ENCODE results near the gene ASTN1. TPM values are rescaled to one million over a fixed set of nuclear protein-coding genes. Genes with fewer than 3 reads are reported as not detected.

ASTN1 gene
- total RNA-seq, 1 experiment from 2014 or later = 0.42 TPM

GRCh38 chr1:177145106-177146070 lies 19.1 kb downstream of the ASTN1 start:
- Histone ChIP-seq H3K9me3 (ENCODE audit: control insufficient read depth in 1 of 2, insufficient read depth in 1 of 2, low read depth in 1 of 2, low read length in 2 of 2) (no peaks in the 10 kb centered on the region), H2AFZ (ENCODE audit: low read depth, low read length, poor library complexity, severe bottlenecking) (no peak overlapping the region), H3K27me3 (ENCODE audit: insufficient read depth, low read length) (0 out of 2 replicates have a peak, but pooled peaks cover 2% of the 10 kb centered on the region), H3K27ac (ENCODE audit: low read depth, low read length) (no peak overlapping the region), H3K4me1 (ENCODE audit: control insufficient read depth in 1 of 2, insufficient read depth in 2 of 2, low read length in 2 of 2) (no peaks in the 10 kb centered on the region), H3K79me2 (ENCODE audit: insufficient read depth, low read length) (no peaks in the 10 kb centered on the region), H3K4me2 (ENCODE audit: low read length) (no peak overlapping the region), H3K4me3 (replicated peaks in 1 of 2; ENCODE audit: low read depth in 1 of 2, low read length in 2 of 2) (no peak overlapping the region), H4K20me1 (ENCODE audit: insufficient read depth) (no peaks in the 10 kb centered on the region), H3K9me2 (ENCODE audit: insufficient read depth) (no peaks in the 10 kb centered on the region), H3K9ac (ENCODE audit: low read length) (no peak overlapping the region), H3K36me3 (ENCODE audit: control insufficient read depth in 1 of 2, insufficient read depth in 2 of 2, low read length in 2 of 2) (no peaks in the 10 kb centered on the region)
- BruUV-seq (replicated peaks) = no TSS peak
- RAD21 ChIA-PET (ENCODE audit: low non-redundant PET in 1 of 2, low total read pairs in 2 of 2, uncharacterized antibody in 2 of 2, unreplicated experiment in 2 of 2) = no interaction called here
- CTCF ChIA-PET = no interaction called here
- intact Hi-C loops (cut with micrococcal nuclease) = no loop called here
- POLR2A ChIA-PET = no interaction called here
- ATAC-seq (no peak), DNase-seq (ENCODE audit: low read depth, low spot score) (no peak)
- no peak for TF ChIP-seq FOSL1 (IDR thresholded peaks at IDR 0.05; ENCODE audit: low read depth)
- TF ChIP-seq MAX (IDR thresholded peaks at IDR 0.05) = no peak
- no peak for TF ChIP-seq CEBPB (IDR thresholded peaks at IDR 0.05; ENCODE audit: low read depth)
- no peak for TF ChIP-seq EZH2 (IDR thresholded peaks at IDR 0.05)
- no peak for TF ChIP-seq EZH2phosphoT487 (IDR thresholded peaks at IDR 0.05; ENCODE audit: borderline replicate concordance)

GRCh38 chr1:177142791-177143271 lies 21.7 kb downstream of the ASTN1 start:
- Histone ChIP-seq H3K27me3 (ENCODE audit: insufficient read depth, low read length) (peaks cover 2% of the 10 kb centered on the region; the same call in 1 of the 2 replicates), H3K9me3 (ENCODE audit: control insufficient read depth in 1 of 2, insufficient read depth in 1 of 2, low read depth in 1 of 2, low read length in 2 of 2) (no peaks in the 10 kb centered on the region), H3K79me2 (ENCODE audit: insufficient read depth, low read length) (no peaks in the 10 kb centered on the region), H3K4me3 (replicated peaks in 1 of 2; ENCODE audit: low read depth in 1 of 2, low read length in 2 of 2) (no peak overlapping the region), H3K27ac (ENCODE audit: low read depth, low read length) (no peak overlapping the region), H3K36me3 (ENCODE audit: control insufficient read depth in 1 of 2, insufficient read depth in 2 of 2, low read length in 2 of 2) (no peaks in the 10 kb centered on the region), H4K20me1 (ENCODE audit: insufficient read depth) (no peaks in the 10 kb centered on the region), H3K9me2 (ENCODE audit: insufficient read depth) (no peaks in the 10 kb centered on the region), H3K4me2 (ENCODE audit: low read length) (no peak overlapping the region), H3K9ac (ENCODE audit: low read length) (no peak overlapping the region), H2AFZ (ENCODE audit: low read depth, low read length, poor library complexity, severe bottlenecking) (no peak overlapping the region), H3K4me1 (ENCODE audit: control insufficient read depth in 1 of 2, insufficient read depth in 2 of 2, low read length in 2 of 2) (no peaks in the 10 kb centered on the region)
- BruUV-seq (replicated peaks) = no TSS peak
- ChIA-PET POLR2A (no interaction called here), RAD21 (ENCODE audit: low non-redundant PET in 1 of 2, low total read pairs in 2 of 2, uncharacterized antibody in 2 of 2, unreplicated experiment in 2 of 2) (no interaction called here), CTCF (no interaction called here)
- DNase-seq (ENCODE audit: low read depth, low spot score) (no peak), ATAC-seq (no peak)
- TF ChIP-seq CTCF (IDR thresholded peaks at IDR 0.05 in 2 of 3, conservative IDR thresholded peaks at IDR 0.05 in 1 of 3; ENCODE audit: borderline replicate concordance in 1 of 3, insufficient read depth in 1 of 3, low read depth in 2 of 3, low read length in 2 of 3) (no peak), ZFX (IDR thresholded peaks at IDR 0.05) (no peak), ELF1 (IDR thresholded peaks at IDR 0.05; ENCODE audit: borderline replicate concordance, low read depth) (no peak), SRF (IDR thresholded peaks at IDR 0.05; ENCODE audit: low read depth) (no peak), RAD21 (IDR thresholded peaks at IDR 0.05; ENCODE audit: low read depth) (no peak), EZH2phosphoT487 (IDR thresholded peaks at IDR 0.05; ENCODE audit: borderline replicate concordance) (no peak)
- intact Hi-C loops (cut with micrococcal nuclease) = no loop called here

All from HCT116 (cell line).